ENCODE data around the gene LAIR1. TPM values are rescaled to one million over a fixed set of nuclear protein-coding genes. Genes with fewer than 3 reads are reported as not detected.

The LAIR1 gene
- total RNA-seq: 10 to 100 TPM in 1 of 2 donors, 1 to 10 TPM in 1; 2.2 to 15.6 TPM

DNA sequence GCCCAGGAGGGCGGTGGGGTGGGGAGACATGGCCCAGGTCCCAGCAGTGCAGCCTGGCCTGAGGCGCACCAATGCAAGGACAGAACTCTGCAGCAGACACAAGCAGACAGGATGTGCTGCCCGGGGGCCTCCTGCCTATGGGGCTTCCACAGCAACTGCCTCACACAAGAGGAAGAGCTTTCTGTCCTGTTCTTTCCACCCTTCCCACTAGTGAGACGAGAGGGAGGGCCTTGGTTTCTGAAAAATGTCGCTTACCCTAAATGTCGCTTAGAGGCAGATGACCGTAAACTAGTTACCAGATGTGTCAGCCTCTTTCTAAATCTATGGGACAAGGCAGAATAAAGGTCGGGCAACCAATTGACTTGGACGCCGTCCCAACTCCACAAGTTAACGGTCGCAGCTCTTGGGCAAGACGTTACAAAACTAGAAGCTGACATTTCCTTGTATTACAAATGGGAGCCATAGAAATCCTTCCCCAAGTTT lies at the start of gene LAIR1:
TSS of gene LAIR1 (minus strand) at position 157 of the 483 bp plus-strand sequence. CDS start at position 30, 127 bp downstream.
- ATAC-seq (replicated peaks): peak; percentile 73
- peaks cover 31% of the 10 kb centered on the region for H3K4me1 Mint-ChIP-seq
- no peaks in the 10 kb centered on the region for H3K9me3 Mint-ChIP-seq
- peak within 1 kb of the TSS; percentile 71 for H3K27ac Mint-ChIP-seq
- no peaks in the 10 kb centered on the region for H3K36me3 Mint-ChIP-seq (ENCODE audit: low read depth)
- peak within 1 kb of the TSS; percentile 81 for H3K4me3 Mint-ChIP-seq
- peaks cover 6% of the 10 kb centered on the region for H3K27me3 Mint-ChIP-seq

DNA sequence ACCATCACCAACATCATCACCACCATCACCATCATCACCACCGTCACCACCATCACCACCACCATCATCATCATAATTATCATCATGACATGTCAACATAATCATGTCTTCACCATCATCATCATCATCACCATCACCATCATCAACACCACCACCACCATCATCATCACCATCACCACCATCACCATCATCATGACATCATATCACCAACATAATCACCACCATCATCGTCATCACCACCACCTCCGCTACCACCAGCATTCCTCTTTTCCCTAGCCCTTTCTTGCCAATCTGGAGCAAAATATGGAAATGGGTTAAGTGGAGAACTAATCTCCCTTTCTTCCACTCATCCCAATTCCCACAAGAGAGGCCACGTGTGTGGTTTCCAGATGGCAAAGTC lies 49.4 kb upstream of the LAIR1 start:
- no peak for ATAC-seq (replicated peaks)
- Mint-ChIP-seq H3K4me1 (peaks cover 20% of the 10 kb centered on the region), H3K27me3 (peaks cover 28% of the 10 kb centered on the region), H3K36me3 (ENCODE audit: low read depth) (no peaks in the 10 kb centered on the region), H3K4me3 (no peak overlapping the region), H3K27ac (no peak overlapping the region), H3K9me3 (peaks cover 5% of the 10 kb centered on the region)

GRCh38 chr19:54412877-54413276 lies 48.1 kb upstream of the LAIR1 start:
- H3K36me3 Mint-ChIP-seq (ENCODE audit: low read depth): no peaks in the 10 kb centered on the region
- H3K27ac Mint-ChIP-seq: no peak overlapping the region
- ATAC-seq (replicated peaks): no peak
- no peak overlapping the region for H3K4me3 Mint-ChIP-seq
- peaks cover 23% of the 10 kb centered on the region for H3K27me3 Mint-ChIP-seq
- peaks cover 5% of the 10 kb centered on the region for H3K9me3 Mint-ChIP-seq
- peaks cover 14% of the 10 kb centered on the region for H3K4me1 Mint-ChIP-seq

- H3K4me3 Mint-ChIP-seq: no peak overlapping the region
- no peaks in the 10 kb centered on the region for H3K36me3 Mint-ChIP-seq (ENCODE audit: low read depth)
- H3K4me1 Mint-ChIP-seq: peaks cover 5% of the 10 kb centered on the region
- H3K27me3 Mint-ChIP-seq: peaks cover 14% of the 10 kb centered on the region
- ATAC-seq (replicated peaks): no peak
- H3K9me3 Mint-ChIP-seq: peaks cover 5% of the 10 kb centered on the region
- no peak overlapping the region for H3K27ac Mint-ChIP-seq
Measured at GRCh38 chr19:54411033-54411432, 46.3 kb upstream of the LAIR1 start.

DNA sequence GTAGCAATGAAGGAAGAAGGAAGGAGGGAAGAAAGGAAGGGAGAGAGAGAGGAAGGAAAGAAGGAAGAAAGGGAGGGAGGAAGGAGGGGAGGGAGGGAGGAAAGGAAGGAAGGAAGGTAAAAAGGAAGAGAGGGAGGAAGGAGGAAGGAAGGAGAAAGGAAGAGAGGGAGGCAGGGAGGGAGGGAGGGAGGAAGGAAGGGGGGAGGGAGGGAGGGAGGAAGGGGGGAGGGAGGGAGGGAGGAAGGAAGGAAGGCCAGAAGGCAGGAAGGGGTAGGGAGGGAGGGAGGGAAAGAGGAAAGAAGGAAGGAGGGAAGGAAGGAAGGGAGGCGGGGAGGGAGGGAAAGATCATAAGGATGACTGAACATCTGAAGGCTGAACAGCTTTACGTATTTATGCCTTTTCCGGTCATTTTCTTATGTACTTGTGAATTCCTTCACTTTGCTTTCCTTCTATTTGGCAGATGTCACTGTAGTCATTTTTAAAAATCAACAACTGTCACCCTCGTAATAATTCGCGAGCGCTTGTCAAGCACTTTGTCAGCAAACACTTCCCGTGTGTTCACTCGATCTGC lies 43.8 kb upstream of the LAIR1 start:
- Mint-ChIP-seq H3K4me3 (no peak overlapping the region), H3K9me3 (no peaks in the 10 kb centered on the region), H3K27me3 (no peaks in the 10 kb centered on the region), H3K36me3 (ENCODE audit: low read depth) (no peaks in the 10 kb centered on the region), H3K27ac (no peak overlapping the region), H3K4me1 (no peaks in the 10 kb centered on the region)
- ATAC-seq (replicated peaks): no peak

GRCh38 chr19:54407780-54408179 lies 43.0 kb upstream of the LAIR1 start:
- no peaks in the 10 kb centered on the region for H3K27me3 Mint-ChIP-seq
- no peaks in the 10 kb centered on the region for H3K9me3 Mint-ChIP-seq
- no peaks in the 10 kb centered on the region for H3K4me1 Mint-ChIP-seq
- no peak overlapping the region for H3K4me3 Mint-ChIP-seq
- ATAC-seq (replicated peaks): no peak
- H3K27ac Mint-ChIP-seq: peak overlapping the region; percentile 46
- no peaks in the 10 kb centered on the region for H3K36me3 Mint-ChIP-seq (ENCODE audit: low read depth)

DNA sequence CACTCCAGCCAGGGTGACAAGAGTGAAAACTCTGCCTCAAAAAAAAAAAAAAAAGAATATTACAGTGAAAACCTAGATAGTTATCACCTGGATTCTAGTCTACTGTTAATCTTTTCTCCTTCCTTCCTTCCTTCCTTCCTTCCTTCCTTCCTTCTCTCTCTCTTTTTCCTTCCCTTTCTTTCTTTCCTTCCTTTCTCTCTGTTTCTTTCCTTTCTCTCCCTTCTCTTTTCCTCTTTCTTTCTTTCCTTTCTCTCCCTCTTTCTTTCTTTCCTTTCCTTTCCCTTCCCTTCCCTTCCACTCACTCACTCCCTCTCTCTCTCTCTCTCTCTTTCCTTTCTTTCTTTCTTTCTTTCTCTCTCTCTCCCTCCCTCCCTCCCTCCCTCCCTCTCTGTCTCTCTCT lies 40.9 kb upstream of the LAIR1 start:
- H3K27ac Mint-ChIP-seq: no peak overlapping the region
- no peaks in the 10 kb centered on the region for H3K9me3 Mint-ChIP-seq
- no peaks in the 10 kb centered on the region for H3K36me3 Mint-ChIP-seq (ENCODE audit: low read depth)
- no peak for ATAC-seq (replicated peaks)
- no peaks in the 10 kb centered on the region for H3K27me3 Mint-ChIP-seq
- H3K4me1 Mint-ChIP-seq: no peaks in the 10 kb centered on the region
- no peak overlapping the region for H3K4me3 Mint-ChIP-seq

DNA sequence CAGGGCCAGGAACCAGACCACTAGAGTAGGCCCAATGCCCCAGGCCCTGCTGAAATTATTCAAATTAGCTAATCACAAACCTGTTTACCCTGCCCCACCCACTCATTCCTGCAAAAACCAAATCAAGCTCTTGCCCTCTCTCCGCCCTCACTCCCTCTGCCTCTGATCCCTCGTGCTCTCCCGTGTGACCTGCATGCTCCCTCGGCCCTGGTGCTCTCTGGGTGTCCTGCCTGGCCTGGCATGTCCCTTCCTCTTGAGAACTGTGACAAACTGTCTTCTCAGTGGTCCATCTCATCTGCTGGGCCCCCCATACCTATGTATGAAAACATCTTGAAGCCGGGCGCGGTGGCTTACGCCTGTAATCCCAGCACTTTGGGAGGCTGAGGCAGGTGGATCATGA lies 38.3 kb upstream of the LAIR1 start:
- no peak overlapping the region for H3K27ac Mint-ChIP-seq
- H3K27me3 Mint-ChIP-seq: no peaks in the 10 kb centered on the region
- H3K36me3 Mint-ChIP-seq (ENCODE audit: low read depth): no peaks in the 10 kb centered on the region
- H3K4me1 Mint-ChIP-seq: no peaks in the 10 kb centered on the region
- no peak overlapping the region for H3K4me3 Mint-ChIP-seq
- ATAC-seq (replicated peaks): no peak
- H3K9me3 Mint-ChIP-seq: no peaks in the 10 kb centered on the region

GRCh38 chr19:54400913-54401312 lies 36.2 kb upstream of the LAIR1 start:
- no peak overlapping the region for H3K27ac Mint-ChIP-seq
- H3K4me1 Mint-ChIP-seq: no peaks in the 10 kb centered on the region
- H3K27me3 Mint-ChIP-seq: no peaks in the 10 kb centered on the region
- no peaks in the 10 kb centered on the region for H3K9me3 Mint-ChIP-seq
- ATAC-seq (replicated peaks): no peak
- H3K4me3 Mint-ChIP-seq: no peak overlapping the region
- no peaks in the 10 kb centered on the region for H3K36me3 Mint-ChIP-seq (ENCODE audit: low read depth)

GRCh38 chr19:54399189-54399588 lies 34.5 kb upstream of the LAIR1 start:
- Mint-ChIP-seq H3K4me3 (no peak overlapping the region), H3K27me3 (no peaks in the 10 kb centered on the region), H3K4me1 (no peaks in the 10 kb centered on the region), H3K9me3 (no peaks in the 10 kb centered on the region), H3K36me3 (ENCODE audit: low read depth) (no peaks in the 10 kb centered on the region), H3K27ac (no peak overlapping the region)
- ATAC-seq (replicated peaks): no peak

GRCh38 chr19:54395685-54396084 lies 31.0 kb upstream of the LAIR1 start:
- H3K9me3 Mint-ChIP-seq: no peaks in the 10 kb centered on the region
- H3K27me3 Mint-ChIP-seq: peaks cover 7% of the 10 kb centered on the region
- no peak for ATAC-seq (replicated peaks)
- H3K4me3 Mint-ChIP-seq: no peak overlapping the region
- H3K36me3 Mint-ChIP-seq (ENCODE audit: low read depth): no peaks in the 10 kb centered on the region
- peaks cover 6% of the 10 kb centered on the region for H3K4me1 Mint-ChIP-seq
- H3K27ac Mint-ChIP-seq: no peak overlapping the region

DNA sequence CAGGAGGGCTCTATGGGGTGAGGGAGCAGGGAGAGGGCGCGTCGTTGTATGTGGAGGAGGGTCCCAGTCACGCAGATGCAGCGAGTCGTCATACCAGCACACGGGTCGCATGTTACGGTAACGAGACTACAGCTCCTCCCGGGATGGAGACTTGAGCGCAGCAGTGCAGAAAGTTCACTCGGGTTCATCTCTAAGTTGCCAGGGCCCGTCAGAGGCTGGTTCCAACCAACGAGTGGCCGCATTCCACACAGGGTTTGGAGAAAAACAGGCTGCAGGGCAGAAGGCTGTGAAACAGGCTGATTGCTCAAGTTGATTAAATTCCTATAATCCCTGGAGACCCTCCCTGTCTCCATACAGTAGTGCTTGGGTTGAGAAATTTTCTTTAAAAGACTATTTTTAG lies 28.6 kb upstream of the LAIR1 start:
- no peak for ATAC-seq (replicated peaks)
- no peaks in the 10 kb centered on the region for H3K36me3 Mint-ChIP-seq (ENCODE audit: low read depth)
- H3K4me3 Mint-ChIP-seq: no peak overlapping the region
- H3K4me1 Mint-ChIP-seq: peaks cover 13% of the 10 kb centered on the region
- no peak overlapping the region for H3K27ac Mint-ChIP-seq
- peaks cover 7% of the 10 kb centered on the region for H3K27me3 Mint-ChIP-seq
- no peaks in the 10 kb centered on the region for H3K9me3 Mint-ChIP-seq

DNA sequence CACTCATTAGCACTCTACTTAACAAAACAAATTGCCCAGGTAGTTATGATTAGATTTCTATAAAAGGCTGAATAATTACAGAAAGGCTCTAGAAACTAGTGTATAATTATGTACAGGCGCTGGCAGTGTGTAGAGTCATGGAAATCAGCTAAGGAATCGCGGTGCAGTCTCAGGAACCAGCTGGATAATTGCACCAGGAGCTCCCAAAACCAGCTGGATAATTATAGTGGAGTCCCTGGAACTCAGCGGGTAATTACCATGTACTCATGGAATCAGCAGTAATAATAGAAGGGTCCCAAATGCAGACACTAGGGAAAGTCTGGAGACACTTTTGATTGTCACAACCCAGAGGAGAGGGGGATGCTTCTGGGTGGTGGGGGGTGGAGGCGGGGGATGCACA lies 27.4 kb upstream of the LAIR1 start:
- H3K27me3 Mint-ChIP-seq: peaks cover 7% of the 10 kb centered on the region
- H3K9me3 Mint-ChIP-seq: no peaks in the 10 kb centered on the region
- no peak for ATAC-seq (replicated peaks)
- peaks cover 15% of the 10 kb centered on the region for H3K4me1 Mint-ChIP-seq
- no peak overlapping the region for H3K27ac Mint-ChIP-seq
- H3K4me3 Mint-ChIP-seq: no peak overlapping the region
- no peaks in the 10 kb centered on the region for H3K36me3 Mint-ChIP-seq (ENCODE audit: low read depth)

GRCh38 chr19:54391589-54392061 lies 26.9 kb upstream of the LAIR1 start:
- H3K27ac Mint-ChIP-seq: no peak overlapping the region
- H3K9me3 Mint-ChIP-seq: no peaks in the 10 kb centered on the region
- H3K4me1 Mint-ChIP-seq: peaks cover 15% of the 10 kb centered on the region
- no peaks in the 10 kb centered on the region for H3K36me3 Mint-ChIP-seq (ENCODE audit: low read depth)
- peaks cover 7% of the 10 kb centered on the region for H3K27me3 Mint-ChIP-seq
- no peak overlapping the region for H3K4me3 Mint-ChIP-seq
- no peak for ATAC-seq (replicated peaks)

GRCh38 chr19:54390942-54391577 lies 26.3 kb upstream of the LAIR1 start:
- peak overlapping the region; percentile 4 for H3K27ac Mint-ChIP-seq
- H3K9me3 Mint-ChIP-seq: no peaks in the 10 kb centered on the region
- H3K36me3 Mint-ChIP-seq (ENCODE audit: low read depth): no peaks in the 10 kb centered on the region
- peaks cover 7% of the 10 kb centered on the region for H3K27me3 Mint-ChIP-seq
- no peak overlapping the region for H3K4me3 Mint-ChIP-seq
- peak; percentile 21 for ATAC-seq (replicated peaks)
- peaks cover 15% of the 10 kb centered on the region for H3K4me1 Mint-ChIP-seq
